ENCODE measurements around the gene TRHDE.

TRHDE gene

DNA sequence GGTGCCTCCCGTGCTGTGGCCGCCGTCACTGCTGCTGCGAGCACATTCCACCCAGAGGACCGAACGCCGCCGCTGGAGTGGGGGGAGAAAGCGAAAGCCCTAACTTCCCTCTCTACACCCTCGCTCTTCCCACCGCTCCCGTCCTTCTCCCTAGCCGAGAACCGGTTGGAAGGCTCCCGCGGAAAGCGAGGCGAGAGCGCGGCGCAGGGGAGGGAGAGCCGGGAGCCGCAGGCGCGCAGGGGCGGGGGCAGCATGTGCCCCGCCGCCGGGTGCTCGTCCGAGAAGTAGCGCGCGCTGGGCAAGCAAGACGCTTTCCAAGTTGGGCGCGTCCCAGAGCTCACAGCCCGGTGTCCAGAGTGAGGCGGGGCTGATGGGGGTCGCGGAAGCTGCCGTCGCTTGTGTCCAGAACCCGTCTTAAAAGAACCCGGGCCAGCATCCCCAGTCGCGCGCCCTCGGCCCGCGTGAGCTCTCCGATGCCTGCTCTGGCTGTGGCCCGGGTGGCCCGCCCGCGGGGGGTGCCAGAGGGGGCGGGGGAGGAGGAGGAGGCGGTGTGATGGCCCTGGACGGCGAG lies at the start of gene TRHDE:
Gene TRHDE, plus strand, starts transcription at position 280 of the 571 bp plus-strand sequence. Its CDS starts 274 bp downstream, at position 554.
- no peak for DNase-seq (ENCODE audit: low read depth)

- DNase-seq (ENCODE audit: low read depth) = no peak
These were observed 45.7 kb upstream of the TRHDE start for GRCh38 chr12:72226510-72226909.

DNA sequence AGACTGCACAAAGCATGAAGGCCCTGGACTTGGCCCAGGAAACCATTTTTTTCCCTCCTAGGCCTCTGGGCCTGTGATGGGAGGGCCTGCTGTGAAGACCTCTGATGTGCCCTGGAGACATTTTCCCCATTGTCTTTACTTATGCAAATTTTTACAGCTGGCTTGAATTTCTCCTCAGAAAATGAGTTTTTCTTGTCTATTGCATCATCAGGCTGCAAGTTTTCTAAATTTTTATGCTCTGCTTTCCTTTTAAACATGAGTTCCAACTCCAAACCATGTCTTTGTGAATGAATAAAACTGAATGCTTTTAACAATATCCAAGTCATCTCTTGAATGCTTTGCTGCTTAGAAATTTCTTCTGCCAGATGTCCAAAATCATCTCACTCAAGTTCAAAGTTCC lies 43.7 kb upstream of the TRHDE start:
- DNase-seq (ENCODE audit: low read depth) = no peak

DNA sequence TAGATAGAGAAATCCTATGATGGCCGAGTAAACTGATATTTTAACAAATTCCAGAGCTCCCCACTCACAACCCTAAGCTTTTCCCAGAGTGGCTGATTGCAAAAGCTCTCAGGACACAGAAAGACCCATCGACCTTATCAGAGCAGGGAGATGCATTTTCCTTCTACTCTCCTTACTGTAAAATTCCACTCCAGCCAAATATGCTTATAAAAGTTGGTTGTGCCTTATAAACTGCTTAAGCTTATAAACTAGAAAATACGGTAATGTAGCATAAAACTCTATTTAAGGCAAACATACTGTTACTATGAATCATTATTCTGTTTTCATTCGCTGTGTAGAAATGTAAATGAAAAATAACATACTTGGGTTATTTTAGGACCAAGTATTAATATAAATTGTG lies 41.6 kb upstream of the TRHDE start:
- no peak for DNase-seq (ENCODE audit: low read depth)

GRCh38 chr12:72234886-72235285 lies 37.3 kb upstream of the TRHDE start:
- DNase-seq (ENCODE audit: low read depth) = no peak

DNA sequence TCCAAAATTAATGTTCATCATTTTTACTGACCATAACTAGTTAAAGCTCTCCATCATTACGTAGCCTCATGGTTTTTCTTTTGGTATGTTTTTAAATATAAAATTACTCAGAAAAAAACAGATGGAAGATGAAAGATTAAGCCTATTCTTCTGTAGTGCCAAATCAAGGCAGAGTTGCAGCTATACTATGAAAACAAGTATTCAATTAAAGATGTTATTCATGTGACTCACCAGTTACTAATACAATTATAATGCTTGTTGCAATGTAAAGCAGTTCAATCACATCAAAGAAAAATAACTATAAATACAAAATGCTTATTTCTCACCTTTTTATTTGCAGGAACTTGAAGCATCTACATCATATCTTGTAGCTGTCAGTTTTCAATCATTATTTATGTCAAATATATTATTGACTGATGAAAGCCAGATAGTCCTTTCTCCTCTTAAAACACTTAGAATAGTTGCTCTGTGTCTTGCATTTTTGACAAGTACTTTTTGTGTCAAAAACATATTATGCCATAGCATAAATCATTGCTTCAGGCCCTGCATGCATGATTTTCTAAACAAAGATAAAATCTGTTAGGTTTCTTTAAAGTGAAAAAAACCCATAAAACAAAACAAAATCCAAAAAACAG lies 36.0 kb upstream of the TRHDE start:
- no peak for DNase-seq (ENCODE audit: low read depth)

DNA sequence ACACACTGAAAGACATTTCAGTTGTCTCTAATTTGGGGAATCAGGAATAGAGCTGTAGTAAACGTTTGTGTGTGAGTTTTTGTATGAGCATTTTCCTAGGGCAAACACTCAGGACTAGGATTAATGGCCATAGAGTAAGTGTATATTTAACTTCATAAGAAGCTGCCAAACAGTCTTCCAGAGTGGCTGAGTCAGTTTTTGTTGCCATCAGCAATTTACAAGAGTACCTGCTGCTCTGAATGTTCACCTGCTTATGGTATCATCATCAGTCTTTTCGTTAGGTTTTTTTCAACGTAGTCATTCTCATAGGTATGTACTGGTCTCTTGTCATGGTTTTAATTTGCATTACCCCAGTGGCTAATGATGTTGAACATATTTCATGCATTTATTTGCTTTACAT lies 30.6 kb upstream of the TRHDE start:
- no peak for DNase-seq (ENCODE audit: low read depth)

GRCh38 chr12:72242946-72243345 lies 29.2 kb upstream of the TRHDE start:
- no peak for DNase-seq (ENCODE audit: low read depth)

DNA sequence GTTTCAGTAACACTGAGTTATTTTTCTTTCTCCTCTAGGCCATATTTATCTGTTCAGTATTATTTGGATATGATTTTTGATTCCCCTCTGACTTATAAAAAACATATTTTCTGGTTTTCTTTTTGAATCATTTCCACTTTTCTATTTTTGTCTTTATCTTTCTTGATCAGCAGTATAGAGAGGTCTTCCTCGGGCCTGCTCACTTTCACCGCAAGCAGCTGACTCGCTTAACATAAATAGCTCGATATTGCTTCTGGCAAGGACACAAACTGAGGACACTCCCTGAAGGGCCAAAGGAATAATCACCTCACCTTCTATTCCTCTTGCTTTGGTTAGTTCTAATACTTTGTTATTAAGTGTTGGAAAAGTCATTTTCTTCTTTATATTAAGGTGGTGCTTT lies 25.8 kb upstream of the TRHDE start:
- no peak for DNase-seq (ENCODE audit: low read depth)

DNA sequence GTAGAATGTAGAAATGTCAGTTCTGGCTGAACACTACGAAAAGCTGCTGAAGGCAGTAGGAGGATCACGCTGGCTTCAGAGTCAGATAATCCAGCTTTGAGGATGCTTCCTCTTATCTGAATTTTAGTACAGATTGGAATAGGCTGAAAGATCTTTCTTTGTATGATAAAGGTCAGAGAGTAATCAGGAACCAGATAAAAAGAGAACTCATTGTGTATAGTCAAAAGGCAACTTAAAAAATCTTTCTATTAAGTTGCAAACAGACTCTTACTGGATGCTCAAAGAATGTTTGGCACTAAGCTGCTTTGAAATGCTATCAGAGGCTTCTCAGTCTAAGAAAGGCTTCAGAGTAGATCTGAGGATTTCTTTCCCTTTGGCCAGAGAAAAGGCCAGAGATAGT lies 21.8 kb upstream of the TRHDE start:
- DNase-seq (ENCODE audit: low read depth) = no peak

- DNase-seq (ENCODE audit: low read depth) = no peak
These were observed 15.4 kb upstream of the TRHDE start for GRCh38 chr12:72256725-72257124.

DNA sequence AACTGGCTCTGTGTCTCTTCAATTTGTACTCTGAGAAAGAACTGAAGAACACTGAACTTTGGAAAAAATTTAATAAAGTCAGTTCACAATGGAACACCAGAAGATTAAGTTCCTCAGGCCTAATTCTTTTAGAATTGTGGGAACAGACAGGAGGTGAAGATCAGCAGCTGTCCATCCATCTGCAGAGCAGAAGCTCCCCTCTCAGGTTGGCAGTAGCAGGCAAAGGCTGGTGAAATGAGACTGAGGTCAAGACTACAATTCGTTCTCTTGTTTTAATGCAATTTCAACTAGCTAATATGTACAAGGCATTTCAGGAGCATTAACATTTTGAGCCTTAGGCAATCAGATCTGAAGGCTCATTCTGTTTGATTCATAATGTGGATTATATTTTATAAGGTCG lies 10.3 kb upstream of the TRHDE start:
- no peak for DNase-seq (ENCODE audit: low read depth)

DNA sequence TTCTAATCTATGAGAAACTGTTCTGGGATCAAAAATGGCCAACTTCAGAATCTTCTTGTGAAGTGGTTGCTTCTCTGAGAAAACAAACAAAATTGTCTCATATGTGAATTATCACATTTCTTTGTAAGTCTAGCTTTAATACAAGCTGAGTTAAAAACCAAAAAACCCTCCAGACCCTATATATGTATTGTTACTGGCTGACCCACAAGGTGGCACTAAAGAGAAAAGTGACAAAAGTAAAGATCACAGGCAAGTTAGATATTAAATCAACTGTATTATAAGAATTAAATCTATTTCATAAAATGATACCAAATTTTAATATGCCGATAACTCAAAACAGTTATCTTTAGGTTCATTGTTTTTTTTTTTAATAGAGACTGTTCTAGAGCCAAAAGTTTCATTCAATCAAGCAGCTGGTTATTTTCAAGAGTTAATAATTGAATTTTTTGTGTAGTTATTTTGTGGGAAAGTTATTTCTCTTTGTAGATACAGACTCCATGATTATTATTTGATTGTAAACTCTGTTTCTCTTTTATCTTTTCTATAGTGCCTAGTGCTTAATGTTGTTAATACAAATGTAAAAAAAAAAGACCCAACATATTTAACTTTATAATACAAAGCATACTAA lies 7.5 kb upstream of the TRHDE start:
- no peak for DNase-seq (ENCODE audit: low read depth)

GRCh38 chr12:72267974-72268373 lies 4.2 kb upstream of the TRHDE start:
- DNase-seq (ENCODE audit: low read depth) = no peak

GRCh38 chr12:72268386-72268785 lies 3.8 kb upstream of the TRHDE start:
- DNase-seq (ENCODE audit: low read depth) = no peak

DNA sequence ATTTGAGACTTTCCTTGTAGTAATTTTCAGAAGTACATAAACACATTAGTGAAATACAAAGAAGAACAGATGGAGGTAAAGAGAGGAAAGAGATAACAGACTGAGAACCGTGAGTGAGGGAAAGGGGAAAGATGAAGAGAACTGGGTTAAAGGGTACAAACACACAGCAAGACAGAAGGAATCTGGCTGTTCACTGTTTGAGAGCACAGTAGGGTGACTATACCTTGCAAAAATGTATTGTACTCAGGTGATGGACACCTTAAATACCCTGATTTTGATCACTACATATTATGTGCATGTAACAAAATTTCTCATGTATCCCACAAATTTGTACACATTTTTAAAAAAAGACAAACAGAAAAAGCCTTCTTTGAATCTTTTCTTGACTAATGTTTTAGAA lies 2.7 kb upstream of the TRHDE start:
- DNase-seq (ENCODE audit: low read depth) = no peak

DNA sequence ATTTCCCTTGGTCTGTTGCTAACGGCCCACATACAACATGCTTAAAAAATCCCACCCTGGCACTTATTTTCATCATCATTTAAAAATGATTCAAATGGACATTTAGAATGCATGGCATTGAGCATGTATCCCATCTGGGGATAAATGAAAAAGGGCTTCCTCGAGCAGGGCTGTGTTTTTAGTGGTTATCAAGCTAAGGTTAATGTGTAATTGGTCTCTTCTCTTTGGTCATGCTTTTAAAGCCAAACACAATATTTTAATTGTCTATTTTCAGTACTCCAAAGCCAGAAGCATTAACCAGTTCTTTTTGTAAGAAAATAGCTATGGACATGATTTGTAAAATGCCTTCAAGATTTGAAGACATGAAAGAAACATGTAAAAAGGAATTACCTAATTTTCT lies 1.9 kb upstream of the TRHDE start:
- DNase-seq (ENCODE audit: low read depth) = no peak

GRCh38 chr12:72270961-72271360 lies 1.2 kb upstream of the TRHDE start:
- no peak for DNase-seq (ENCODE audit: low read depth)

GRCh38 chr12:72271451-72272090 lies 599 bp upstream of the TRHDE start:
- DNase-seq (ENCODE audit: low read depth) = no peak

DNA sequence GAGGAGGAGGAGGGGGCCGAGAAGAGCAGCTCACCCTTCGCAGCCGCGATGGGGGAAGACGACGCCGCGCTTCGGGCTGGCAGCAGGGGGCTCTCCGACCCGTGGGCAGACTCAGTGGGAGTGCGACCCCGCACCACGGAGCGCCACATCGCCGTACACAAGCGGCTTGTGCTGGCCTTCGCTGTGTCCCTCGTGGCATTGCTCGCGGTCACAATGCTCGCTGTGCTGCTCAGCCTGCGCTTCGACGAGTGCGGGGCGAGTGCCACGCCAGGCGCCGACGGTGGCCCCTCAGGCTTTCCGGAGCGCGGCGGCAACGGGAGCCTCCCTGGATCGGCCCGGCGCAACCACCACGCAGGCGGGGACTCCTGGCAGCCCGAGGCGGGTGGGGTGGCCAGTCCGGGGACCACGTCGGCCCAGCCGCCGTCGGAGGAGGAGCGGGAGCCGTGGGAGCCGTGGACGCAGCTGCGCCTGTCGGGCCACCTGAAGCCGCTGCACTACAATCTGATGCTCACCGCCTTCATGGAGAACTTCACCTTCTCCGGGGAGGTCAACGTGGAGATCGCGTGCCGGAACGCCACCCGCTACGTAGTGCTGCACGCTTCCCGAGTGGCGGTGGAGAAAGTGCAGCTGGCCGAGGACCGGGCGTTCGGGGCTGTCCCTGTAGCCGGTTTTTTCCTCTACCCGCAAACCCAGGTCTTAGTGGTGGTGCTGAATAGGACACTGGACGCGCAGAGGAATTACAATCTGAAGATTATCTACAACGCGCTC lies 745 bp downstream of the TRHDE start:
- DNase-seq (ENCODE audit: low read depth) = no peak

DNA sequence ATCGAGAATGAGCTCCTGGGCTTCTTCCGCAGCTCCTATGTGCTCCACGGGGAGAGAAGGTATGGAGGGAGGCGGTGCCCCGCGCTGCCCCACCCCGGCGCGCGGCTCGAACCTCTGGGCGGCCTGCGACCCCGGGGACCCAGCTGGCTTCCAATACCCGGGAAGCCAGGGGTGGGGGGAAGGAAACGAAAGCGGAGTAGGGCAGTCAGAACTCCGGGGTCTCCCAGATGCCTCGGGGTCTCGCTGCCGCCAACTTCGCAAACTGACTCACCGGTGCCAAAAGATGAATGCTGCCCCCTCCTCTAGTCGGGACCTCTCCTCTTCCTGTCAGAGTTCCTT lies 1.3 kb downstream of the TRHDE start:
- no peak for DNase-seq (ENCODE audit: low read depth)

DNA sequence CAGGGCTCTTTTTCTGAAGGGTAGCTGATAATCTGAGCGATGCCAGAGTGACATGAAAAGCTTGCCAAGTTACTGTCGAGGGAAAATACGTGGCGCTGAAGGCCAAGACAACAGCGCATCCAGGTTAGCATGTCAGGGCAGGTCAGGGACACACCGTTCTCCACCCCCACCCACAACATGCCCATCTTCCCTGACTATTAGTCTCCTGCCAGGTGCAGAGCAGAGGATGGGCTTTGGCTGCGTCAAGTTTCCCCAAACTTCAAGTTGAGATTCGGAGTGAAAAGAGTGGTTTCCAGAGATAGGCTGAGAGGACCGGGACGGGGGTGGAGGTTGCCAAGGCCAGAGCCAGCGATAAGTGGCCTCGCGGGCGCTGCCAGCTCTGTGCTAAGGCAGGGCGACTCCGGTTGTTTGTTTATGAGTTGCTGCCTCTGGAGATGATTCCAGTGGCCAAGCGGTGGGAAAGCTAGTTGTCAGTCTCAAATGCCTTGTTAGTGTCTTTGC lies 1.7 kb downstream of the TRHDE start:
- no peak for DNase-seq (ENCODE audit: low read depth)

DNA sequence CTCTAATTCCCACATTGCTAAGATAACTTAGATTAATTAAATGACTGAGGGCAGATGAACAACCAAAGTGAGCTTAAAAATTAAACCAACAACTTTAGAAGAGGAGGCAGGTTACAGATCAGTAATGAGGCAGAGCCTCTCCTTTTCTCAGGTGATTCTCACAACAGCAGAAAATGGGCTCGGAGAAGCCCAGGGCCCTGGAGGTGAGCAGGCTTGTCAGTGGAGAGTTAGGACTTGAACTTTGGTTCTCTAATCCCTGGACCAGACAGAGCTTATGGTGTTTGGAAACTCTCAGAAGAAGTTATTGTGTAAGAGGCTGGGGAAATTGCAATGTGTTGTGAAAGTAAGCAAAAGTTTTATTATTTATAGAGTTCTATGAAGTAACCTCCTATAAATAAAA lies 2.8 kb downstream of the TRHDE start:
- no peak for DNase-seq (ENCODE audit: low read depth)

All from CMK (cell line).